Suprapubic skin (tissue), 4 donors: ENCODE measurements around the gene KIAA0930. TPM values are rescaled to one million over a fixed set of nuclear protein-coding genes. Genes with fewer than 3 reads are reported as not detected.

Experiments
- DNase-seq, 2 donors: peaks; one replicate each; pipeline ENCODE4 v3.0.0-alpha.2; 2019; ENCODE audit warnings: low spot score in 2 of 2
- H3K27ac ChIP-seq: fragments of 200-600 bp; sonication (generic); one replicate; pipeline ENCODE4 v1.5.1; 2019
- H3K27me3 ChIP-seq: fragments of 200-600 bp; sonication (generic); one replicate; pipeline ENCODE4 v1.5.1; 2019
- H3K36me3 ChIP-seq: fragments of 200-600 bp; sonication (generic); one replicate; pipeline ENCODE4 v1.5.1; 2019
- H3K4me1 ChIP-seq: fragments of 200-600 bp; sonication (generic); one replicate; pipeline ENCODE4 v1.5.1; 2019
- H3K4me3 ChIP-seq: fragments of 200-600 bp; sonication (generic); one replicate; pipeline ENCODE4 v1.5.1; 2019; ENCODE audit warnings: mild to moderate bottlenecking
- H3K9me3 ChIP-seq: fragments of 200-600 bp; sonication (generic); one replicate; pipeline ENCODE4 v1.5.1; 2019
- EP300 ChIP-seq: sonication (generic); formaldehyde crosslinking; IDR thresholded peaks from one replicate; pipeline ENCODE4 v1.6.1; 2017; ENCODE audit warnings: antibody characterized with exemption
- POLR2A ChIP-seq, 2 donors: fragments of 450-650 bp; IDR thresholded peaks; one replicate each; pipeline ENCODE4 v1.6.1; 2017; ENCODE audit warnings: antibody characterized with exemption in 2 of 2, mild to moderate bottlenecking in 2 of 2, moderate library complexity in 2 of 2
- POLR2AphosphoS5 ChIP-seq, 3 donors: sonication (generic); formaldehyde crosslinking; IDR thresholded peaks; one replicate each; pipeline ENCODE4 v1.6.1; 2017; ENCODE audit warnings: antibody characterized with exemption in 3 of 3
- whole genome bisulfite sequencing: methylation state at CpG from one replicate; pipeline ENCODE4 v1.1.5; 2018; 5-methylcytosine and 5-hydroxymethylcytosine counted together
- total RNA-seq, 4 donors: library from RNA; depleted of rRNA; stranded (reverse); fragments of >200 nt; gene quantifications; one replicate each; pipeline ENCODE4 v1.1.0, GENCODE V29; 2016
- TF ChIP-seq, protein P1 (sequence below), 2 donors: fragments of 200-600 bp in 1 of 2; fragments of 450-650 bp in 1 of 2; sonication (generic) in 1 of 2; IDR thresholded peaks; one replicate each; pipeline ENCODE4 v1.5.1; 2016 to 2019; ENCODE audit warnings: antibody characterized with exemption in 2 of 2, mild to moderate bottlenecking in 1 of 2, moderate library complexity in 1 of 2

The KIAA0930 gene
- total RNA-seq, 4 donors from 2014 or later, result 36.0 to 119 (median 74.4) TPM

DNA sequence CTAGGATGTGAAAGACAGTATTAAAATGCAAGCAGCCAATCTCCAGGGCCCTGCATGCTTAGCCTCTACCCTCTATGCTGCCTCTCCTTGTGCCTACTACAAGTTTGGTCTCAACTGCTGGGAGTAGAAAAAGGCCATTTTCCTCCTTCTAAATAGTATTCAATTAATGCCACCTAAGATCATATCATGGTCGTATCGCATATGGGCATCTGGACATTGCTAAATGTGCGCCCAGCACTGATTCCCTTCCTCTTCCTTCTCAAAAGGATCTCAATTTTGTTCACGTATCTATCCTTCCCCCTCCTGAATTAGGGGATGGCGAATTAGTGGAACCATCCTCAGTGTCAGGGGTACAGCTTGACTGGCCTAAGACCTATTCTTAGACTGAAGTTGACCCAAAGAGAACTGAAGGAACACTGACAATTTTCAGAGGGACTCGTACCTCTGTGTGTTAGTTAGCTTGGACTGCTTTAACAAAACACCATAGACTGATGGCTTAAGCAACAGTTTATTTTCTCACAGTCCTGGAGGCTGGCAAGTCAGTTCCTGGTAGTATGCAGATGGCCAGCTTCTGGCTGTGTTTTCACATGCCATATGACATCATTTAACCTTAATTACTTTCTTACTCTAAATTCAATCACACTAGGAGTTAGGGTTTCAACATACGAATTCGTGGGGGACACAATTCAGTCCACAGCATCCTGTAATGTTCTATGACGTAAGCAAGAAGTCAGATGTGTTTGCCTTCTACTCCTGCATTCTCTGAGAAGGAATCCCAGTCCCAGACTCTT lies 85.4 kb downstream of the KIAA0930 start:
- H3K27ac ChIP-seq, result no peak overlapping the region
- H3K9me3 ChIP-seq, result no peaks in the 10 kb centered on the region
- peaks cover 26% of the 10 kb centered on the region for H3K4me1 ChIP-seq
- no peak for DNase-seq
- no peak overlapping the region for H3K4me3 ChIP-seq
- WGBS, result 74% methylated on average over 9 of the region's 9 CpGs
- peaks cover 4% of the 10 kb centered on the region for H3K36me3 ChIP-seq
- TF ChIP-seq EP300 (no peak), POLR2A (IDR thresholded peaks at IDR 0.05) (no peak), POLR2AphosphoS5 (IDR thresholded peaks at IDR 0.05) (no peak)
- no peaks in the 10 kb centered on the region for H3K27me3 ChIP-seq

- Histone ChIP-seq H3K4me1 (peaks cover 18% of the 10 kb centered on the region), H3K36me3 (peaks cover 4% of the 10 kb centered on the region), H3K9me3 (no peaks in the 10 kb centered on the region), H3K27me3 (no peaks in the 10 kb centered on the region), H3K27ac (no peak overlapping the region), H3K4me3 (no peak overlapping the region)
- WGBS, result 97% methylated on average over 3 of the region's 3 CpGs
- TF ChIP-seq EP300 (no peak), POLR2AphosphoS5 (IDR thresholded peaks at IDR 0.05) (no peak), POLR2A (IDR thresholded peaks at IDR 0.05) (no peak)
- TF ChIP-seq, protein P1, sequence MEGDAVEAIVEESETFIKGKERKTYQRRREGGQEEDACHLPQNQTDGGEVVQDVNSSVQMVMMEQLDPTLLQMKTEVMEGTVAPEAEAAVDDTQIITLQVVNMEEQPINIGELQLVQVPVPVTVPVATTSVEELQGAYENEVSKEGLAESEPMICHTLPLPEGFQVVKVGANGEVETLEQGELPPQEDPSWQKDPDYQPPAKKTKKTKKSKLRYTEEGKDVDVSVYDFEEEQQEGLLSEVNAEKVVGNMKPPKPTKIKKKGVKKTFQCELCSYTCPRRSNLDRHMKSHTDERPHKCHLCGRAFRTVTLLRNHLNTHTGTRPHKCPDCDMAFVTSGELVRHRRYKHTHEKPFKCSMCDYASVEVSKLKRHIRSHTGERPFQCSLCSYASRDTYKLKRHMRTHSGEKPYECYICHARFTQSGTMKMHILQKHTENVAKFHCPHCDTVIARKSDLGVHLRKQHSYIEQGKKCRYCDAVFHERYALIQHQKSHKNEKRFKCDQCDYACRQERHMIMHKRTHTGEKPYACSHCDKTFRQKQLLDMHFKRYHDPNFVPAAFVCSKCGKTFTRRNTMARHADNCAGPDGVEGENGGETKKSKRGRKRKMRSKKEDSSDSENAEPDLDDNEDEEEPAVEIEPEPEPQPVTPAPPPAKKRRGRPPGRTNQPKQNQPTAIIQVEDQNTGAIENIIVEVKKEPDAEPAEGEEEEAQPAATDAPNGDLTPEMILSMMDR (IDR thresholded peaks at IDR 0.05), result no peak
- DNase-seq, result no peak
Observed at GRCh38 chr22:45154383-45154782, 86.3 kb downstream of the KIAA0930 start.

DNA sequence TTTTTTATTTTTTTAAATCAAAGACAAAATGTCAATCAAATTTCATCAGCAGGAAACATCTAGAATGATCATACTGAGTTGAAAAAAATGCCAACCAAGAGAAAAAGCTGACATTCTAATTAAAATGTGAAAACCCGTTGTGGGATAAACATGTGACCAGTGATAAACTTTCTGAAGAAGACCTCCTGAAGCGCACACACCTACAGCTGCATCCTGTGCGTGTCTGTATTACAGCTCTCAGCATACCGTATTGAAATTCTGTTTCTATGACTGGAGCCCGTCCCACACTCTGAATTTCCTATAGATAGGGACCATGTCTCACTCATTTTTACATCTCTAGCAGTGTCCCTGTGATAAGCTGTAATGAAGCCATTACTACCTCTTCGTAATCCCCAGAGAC lies 89.2 kb downstream of the KIAA0930 start:
- 92% methylated on average over 6 of the region's 6 CpGs for WGBS
- H3K27ac ChIP-seq, result no peak overlapping the region
- H3K27me3 ChIP-seq, result no peaks in the 10 kb centered on the region
- TF ChIP-seq POLR2AphosphoS5 (IDR thresholded peaks at IDR 0.05) (no peak), EP300 (no peak), POLR2A (IDR thresholded peaks at IDR 0.05) (no peak)
- TF ChIP-seq, protein P1 (IDR thresholded peaks at IDR 0.05), result no peak
- H3K36me3 ChIP-seq, result no peaks in the 10 kb centered on the region
- no peak for DNase-seq
- no peaks in the 10 kb centered on the region for H3K4me1 ChIP-seq
- no peak overlapping the region for H3K4me3 ChIP-seq
- no peaks in the 10 kb centered on the region for H3K9me3 ChIP-seq

DNA sequence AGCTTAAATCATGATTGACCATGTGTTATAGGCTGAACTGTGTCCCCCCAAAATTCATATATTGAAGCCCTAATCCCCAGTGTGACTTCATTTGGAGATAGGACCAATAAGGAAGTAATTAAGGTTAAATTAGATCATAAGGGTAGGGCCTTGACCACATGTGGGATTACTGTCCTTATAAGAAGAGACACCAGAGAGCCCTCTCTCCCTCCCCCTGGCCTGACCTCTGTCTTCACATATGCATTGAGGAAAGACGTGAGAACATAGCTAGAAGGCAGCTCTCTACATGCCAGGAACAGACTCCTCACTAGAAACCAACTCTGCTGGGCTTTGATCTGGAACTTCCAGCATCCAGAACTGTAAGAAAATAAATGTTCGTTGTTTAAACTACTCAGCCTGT lies 90.6 kb downstream of the KIAA0930 start:
- Histone ChIP-seq H3K36me3 (no peaks in the 10 kb centered on the region), H3K9me3 (no peaks in the 10 kb centered on the region), H3K27ac (no peak overlapping the region), H3K4me1 (no peaks in the 10 kb centered on the region), H3K4me3 (no peak overlapping the region), H3K27me3 (no peaks in the 10 kb centered on the region)
- DNase-seq, result no peak
- TF ChIP-seq, protein P1 (IDR thresholded peaks at IDR 0.05), result no peak
- no peak for TF ChIP-seq POLR2AphosphoS5 (IDR thresholded peaks at IDR 0.05)
- WGBS, result 79% methylated on average over 2 of the region's 2 CpGs

GRCh38 chr22:45149671-45150070 lies 91.0 kb downstream of the KIAA0930 start:
- H3K27ac ChIP-seq, result no peak overlapping the region
- H3K9me3 ChIP-seq, result no peaks in the 10 kb centered on the region
- TF ChIP-seq, protein P1 (IDR thresholded peaks at IDR 0.05), result no peak
- TF ChIP-seq POLR2A (IDR thresholded peaks at IDR 0.05), result no peak
- TF ChIP-seq POLR2AphosphoS5 (IDR thresholded peaks at IDR 0.05), result no peak
- TF ChIP-seq EP300, result no peak
- no peaks in the 10 kb centered on the region for H3K27me3 ChIP-seq
- WGBS, result 76% methylated on average over 2 of the region's 2 CpGs
- no peak for DNase-seq
- no peaks in the 10 kb centered on the region for H3K4me1 ChIP-seq
- no peak overlapping the region for H3K4me3 ChIP-seq
- H3K36me3 ChIP-seq, result no peaks in the 10 kb centered on the region
